ENCODE results near the gene TUBGCP6.

Gene TUBGCP6

DNA sequence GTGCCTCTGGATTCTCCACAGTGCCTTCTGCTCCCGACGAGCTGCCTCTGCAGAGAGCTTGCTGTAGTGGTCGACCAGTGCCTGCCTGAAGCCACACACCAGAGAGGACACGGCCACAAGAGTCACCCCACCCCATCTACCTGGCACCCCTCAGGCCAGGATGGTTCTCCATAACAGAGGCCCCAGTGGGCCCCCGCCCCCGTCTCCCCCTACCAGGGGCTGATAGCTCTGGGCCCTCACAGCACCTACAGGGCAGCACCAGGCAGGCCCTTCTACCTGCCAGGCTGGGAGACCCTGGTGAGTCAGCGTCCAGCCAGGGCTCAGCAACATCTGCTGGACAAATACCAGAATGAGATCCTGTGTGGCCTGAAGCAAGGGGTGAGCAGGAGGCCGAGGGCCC is 22.3 kb downstream of the TUBGCP6 start:
- Histone ChIP-seq H3K9me3 (ENCODE audit: insufficient read depth, low read depth, low read length) (no peaks in the 10 kb centered on the region), H3K4me3 (ENCODE audit: low read length, poor library complexity, severe bottlenecking) (no peak overlapping the region), H3F3A (ENCODE audit: low read depth) (no peaks in the 10 kb centered on the region), H3K27me3 (ENCODE audit: insufficient read depth, low read length, poor library complexity, severe bottlenecking) (no peaks in the 10 kb centered on the region), H3K4me1 (ENCODE audit: insufficient read depth, low read length, poor library complexity, severe bottlenecking) (no peaks in the 10 kb centered on the region), H4K20me1 (ENCODE audit: insufficient read depth, low read length, poor library complexity, severe bottlenecking) (no peaks in the 10 kb centered on the region), H3K9me2 (replicated peaks; ENCODE audit: low read depth, low read length) (no peaks in the 10 kb centered on the region), H2AFZ (ENCODE audit: low read length) (no peak overlapping the region), H3K4me2 (ENCODE audit: low read depth, low read length, poor library complexity, severe bottlenecking) (no peak overlapping the region), H3K9ac (ENCODE audit: low read depth, low read length, poor library complexity, severe bottlenecking) (no peak overlapping the region), H3K79me2 (ENCODE audit: insufficient read depth, low read length) (no peaks in the 10 kb centered on the region), H3K36me3 (ENCODE audit: insufficient read depth, low read length) (peaks cover 70% of the 10 kb centered on the region; the same call in 1 of the 2 replicates)
- TF ChIP-seq, protein P1, sequence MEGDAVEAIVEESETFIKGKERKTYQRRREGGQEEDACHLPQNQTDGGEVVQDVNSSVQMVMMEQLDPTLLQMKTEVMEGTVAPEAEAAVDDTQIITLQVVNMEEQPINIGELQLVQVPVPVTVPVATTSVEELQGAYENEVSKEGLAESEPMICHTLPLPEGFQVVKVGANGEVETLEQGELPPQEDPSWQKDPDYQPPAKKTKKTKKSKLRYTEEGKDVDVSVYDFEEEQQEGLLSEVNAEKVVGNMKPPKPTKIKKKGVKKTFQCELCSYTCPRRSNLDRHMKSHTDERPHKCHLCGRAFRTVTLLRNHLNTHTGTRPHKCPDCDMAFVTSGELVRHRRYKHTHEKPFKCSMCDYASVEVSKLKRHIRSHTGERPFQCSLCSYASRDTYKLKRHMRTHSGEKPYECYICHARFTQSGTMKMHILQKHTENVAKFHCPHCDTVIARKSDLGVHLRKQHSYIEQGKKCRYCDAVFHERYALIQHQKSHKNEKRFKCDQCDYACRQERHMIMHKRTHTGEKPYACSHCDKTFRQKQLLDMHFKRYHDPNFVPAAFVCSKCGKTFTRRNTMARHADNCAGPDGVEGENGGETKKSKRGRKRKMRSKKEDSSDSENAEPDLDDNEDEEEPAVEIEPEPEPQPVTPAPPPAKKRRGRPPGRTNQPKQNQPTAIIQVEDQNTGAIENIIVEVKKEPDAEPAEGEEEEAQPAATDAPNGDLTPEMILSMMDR (conservative IDR thresholded peaks at IDR 0.05; ENCODE audit: low read length): no peak
- TF ChIP-seq EZH2phosphoT487 (IDR thresholded peaks at IDR 0.05; ENCODE audit: borderline replicate concordance): no peak

DNA sequence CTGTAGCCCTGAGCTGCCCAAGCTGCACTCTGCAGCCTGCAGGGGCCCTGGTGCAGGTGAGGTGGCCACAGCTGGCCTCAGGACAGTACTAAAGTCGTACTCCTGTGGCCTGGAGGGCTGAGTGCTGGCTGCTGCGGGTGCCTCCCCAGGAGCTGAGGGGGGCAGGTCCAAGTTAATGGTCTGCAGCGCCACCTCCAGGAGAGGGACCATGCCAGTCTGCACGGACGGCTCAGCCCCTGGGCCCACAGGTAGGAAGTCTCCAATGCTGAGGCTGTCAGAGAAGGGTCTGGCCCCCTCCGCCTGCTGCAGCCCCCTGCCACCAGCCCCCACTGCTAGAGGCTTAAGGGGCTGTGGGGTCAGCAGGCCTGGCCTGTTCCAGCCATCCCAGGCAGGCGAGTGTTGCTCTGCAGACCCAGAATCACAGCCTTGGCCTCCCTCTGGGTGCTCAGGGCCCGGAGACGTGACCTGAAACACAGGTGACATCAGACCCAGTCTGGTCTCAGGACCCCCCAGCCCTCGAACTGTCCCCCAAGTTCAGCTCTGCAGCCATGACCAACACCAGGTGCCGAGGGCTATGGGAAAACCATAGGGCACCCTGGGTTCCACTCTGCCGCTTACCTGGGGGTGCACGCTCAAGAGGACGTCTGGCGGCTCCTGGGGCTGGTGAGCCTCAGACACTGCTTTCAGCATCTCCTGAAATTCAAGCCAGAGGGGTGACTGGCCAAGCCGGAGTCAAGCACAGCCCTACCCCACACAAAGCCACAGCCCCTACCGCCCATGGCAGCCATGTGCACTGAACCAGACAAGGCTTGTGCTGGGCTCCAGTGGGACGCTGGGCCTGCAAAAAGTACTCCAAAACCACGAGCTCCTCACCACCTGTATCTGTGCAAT is 23.2 kb downstream of the TUBGCP6 start:
- Histone ChIP-seq H3K9ac (ENCODE audit: low read depth, low read length, poor library complexity, severe bottlenecking) (no peak overlapping the region), H4K20me1 (ENCODE audit: insufficient read depth, low read length, poor library complexity, severe bottlenecking) (no peaks in the 10 kb centered on the region)

DNA sequence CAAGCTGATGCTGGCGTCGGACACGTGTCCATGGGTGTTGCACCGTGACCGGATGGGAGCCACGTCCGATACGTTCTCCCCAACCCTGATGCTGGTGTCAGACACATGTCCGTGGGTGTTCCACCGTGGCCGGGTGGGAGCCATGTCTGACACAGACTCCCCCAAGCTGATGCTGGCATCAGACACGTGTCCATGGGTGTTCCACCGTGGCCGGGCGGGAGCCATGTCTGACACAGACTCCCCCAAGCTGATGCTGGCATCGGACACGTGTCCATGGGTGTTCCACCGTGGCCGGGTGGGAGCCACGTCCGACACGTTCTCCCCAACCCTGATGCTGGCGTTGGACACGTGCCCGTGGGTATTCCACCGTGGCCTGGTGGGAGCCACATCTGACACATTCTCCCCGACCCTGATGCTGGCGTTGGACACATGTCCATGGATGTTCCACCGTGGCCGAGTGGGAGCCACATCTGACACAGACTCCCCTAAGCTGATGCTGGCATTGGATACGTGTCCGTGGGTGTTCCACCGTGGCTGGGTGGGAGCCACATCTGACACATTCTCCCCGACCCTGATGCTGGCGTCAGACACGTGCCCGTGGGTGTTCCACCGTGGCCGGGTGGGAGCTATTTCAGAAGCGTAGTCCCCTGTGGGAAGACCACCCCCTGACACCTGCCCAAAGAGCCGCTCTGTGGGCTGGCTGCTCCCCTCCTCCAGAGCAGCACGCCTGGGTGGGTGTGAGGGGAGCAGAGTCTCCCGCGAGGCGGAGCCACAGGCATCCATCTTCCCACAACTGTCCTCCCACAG is 24.0 kb downstream of the TUBGCP6 start:
- H3K36me3 ChIP-seq (ENCODE audit: insufficient read depth, low read length): peaks cover 82% of the 10 kb centered on the region; the same call in 1 of the 2 replicates
- no peaks in the 10 kb centered on the region for H3K4me1 ChIP-seq (ENCODE audit: insufficient read depth, low read length, poor library complexity, severe bottlenecking)
- TF ChIP-seq EZH2phosphoT487 (IDR thresholded peaks at IDR 0.05; ENCODE audit: borderline replicate concordance): no peak
- no peaks in the 10 kb centered on the region for H3K79me2 ChIP-seq (ENCODE audit: insufficient read depth, low read length)
- H3K4me3 ChIP-seq (ENCODE audit: low read length, poor library complexity, severe bottlenecking): no peak overlapping the region
- no peak overlapping the region for H2AFZ ChIP-seq (ENCODE audit: low read length)
- H3K9me2 ChIP-seq (replicated peaks; ENCODE audit: low read depth, low read length): no peaks in the 10 kb centered on the region
- no peak overlapping the region for H3K4me2 ChIP-seq (ENCODE audit: low read depth, low read length, poor library complexity, severe bottlenecking)
- H3K9ac ChIP-seq (ENCODE audit: low read depth, low read length, poor library complexity, severe bottlenecking): no peak overlapping the region
- no peaks in the 10 kb centered on the region for H3K27me3 ChIP-seq (ENCODE audit: insufficient read depth, low read length, poor library complexity, severe bottlenecking)
- no peaks in the 10 kb centered on the region for H4K20me1 ChIP-seq (ENCODE audit: insufficient read depth, low read length, poor library complexity, severe bottlenecking)
- no peaks in the 10 kb centered on the region for H3K9me3 ChIP-seq (ENCODE audit: insufficient read depth, low read depth, low read length)
- no peaks in the 10 kb centered on the region for H3F3A ChIP-seq (ENCODE audit: low read depth)

More for the DNA sequence above, 23.2 kb downstream of the TUBGCP6 start:
- TF ChIP-seq EZH2phosphoT487 (IDR thresholded peaks at IDR 0.05; ENCODE audit: borderline replicate concordance): no peak
- TF ChIP-seq, protein P1 (conservative IDR thresholded peaks at IDR 0.05; ENCODE audit: low read length): peak; percentile 24; the same call in 1 of the 2 replicates
- no peaks in the 10 kb centered on the region for H3K79me2 ChIP-seq (ENCODE audit: insufficient read depth, low read length)
- H3K4me1 ChIP-seq (ENCODE audit: insufficient read depth, low read length, poor library complexity, severe bottlenecking): no peaks in the 10 kb centered on the region
- no peak overlapping the region for H3K4me2 ChIP-seq (ENCODE audit: low read depth, low read length, poor library complexity, severe bottlenecking)
- no peaks in the 10 kb centered on the region for H3K9me3 ChIP-seq (ENCODE audit: insufficient read depth, low read depth, low read length)
- no peaks in the 10 kb centered on the region for H3K27me3 ChIP-seq (ENCODE audit: insufficient read depth, low read length, poor library complexity, severe bottlenecking)
- H3F3A ChIP-seq (ENCODE audit: low read depth): no peaks in the 10 kb centered on the region
- H3K4me3 ChIP-seq (ENCODE audit: low read length, poor library complexity, severe bottlenecking): no peak overlapping the region
- H2AFZ ChIP-seq (ENCODE audit: low read length): no peak overlapping the region
- H3K36me3 ChIP-seq (ENCODE audit: insufficient read depth, low read length): peaks cover 79% of the 10 kb centered on the region; the same call in 1 of the 2 replicates
- H3K9me2 ChIP-seq (replicated peaks; ENCODE audit: low read depth, low read length): no peaks in the 10 kb centered on the region
